ENCODE data around the gene UBQLN1. TPM values are rescaled to one million over a fixed set of nuclear protein-coding genes. Genes with fewer than 3 reads are reported as not detected.

UBQLN1 gene
- total and polyA plus RNA-seq, 9 of the 15 experiments (the other 6 are each of a cell fraction or from before 2014, with no cell fraction given), result 7.5 to 120 (median 52.8) TPM

DNA sequence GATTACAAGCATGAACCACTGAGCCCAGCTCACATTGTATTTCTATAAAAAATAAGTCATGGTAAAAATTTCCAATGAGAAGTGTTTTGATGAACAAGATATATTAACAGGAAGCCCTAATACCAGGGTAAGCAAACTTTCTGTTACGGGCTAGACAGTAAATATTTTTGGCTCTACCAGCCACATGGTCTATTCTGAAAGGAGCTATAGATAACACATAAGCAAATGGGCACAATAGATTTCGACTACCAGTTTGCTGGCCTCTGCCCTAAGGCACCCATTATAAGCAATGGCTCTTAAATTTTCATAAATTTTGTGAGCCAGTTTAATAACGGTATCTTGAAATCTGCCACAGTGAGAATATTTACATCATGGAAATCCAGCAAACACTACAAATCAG, 8.1 kb downstream of the UBQLN1 start:
- no peaks in the 10 kb centered on the region for H3K9me3 ChIP-seq (replicated peaks; ENCODE audit: control insufficient read depth, insufficient read depth, low read depth, low read length)
- peaks cover 0 to 3% of the 10 kb centered on the region in 2 experiments; a peak in 3 of 5 replicates for H3K4me1 ChIP-seq (replicated peaks in 1 of 2; ENCODE audit: control insufficient read depth in 2 of 2, insufficient read depth in 2 of 2, low read length in 2 of 2)
- no TSS peak for BruUV-seq (replicated peaks)
- in situ Hi-C loops (cut with MboI) (no loop called here), intact Hi-C loops (cut with micrococcal nuclease) (loop anchor here (10.0 kb wide), 2 partner anchors 115 to 285 kb away; partner anchors contain the start of genes GKAP1, HNRNPK and RMI1)
- CTCF ChIA-PET (ENCODE audit: low intra/inter-chr PET ratio), result no interaction called here
- ATAC-seq (no peak), FAIRE-seq (no peak), DNase-seq (ENCODE audit: extremely low read depth in 1 of 4, low spot score in 3 of 4) (no peak)
- H3K9ac ChIP-seq (ENCODE audit: insufficient read depth in 1 of 2, low read depth in 2 of 2, low read length in 2 of 2), result no peak overlapping the region
- H3K4me2 ChIP-seq (ENCODE audit: insufficient read depth, low read length), result no peak overlapping the region
- TF ChIP-seq RBM17 (IDR thresholded peaks at IDR 0.05; ENCODE audit: borderline replicate concordance, low read depth, low read length), result no peak
- no peak for TF ChIP-seq TGIF2 (CRISPR knock-in tag; IDR thresholded peaks at IDR 0.05)
- no peak for TF ChIP-seq ERF (CRISPR knock-in tag; IDR thresholded peaks at IDR 0.05)
- TF ChIP-seq MEF2A (IDR thresholded peaks at IDR 0.05; ENCODE audit: control insufficient read depth, low read depth, low read length), result no peak
- no peak for TF ChIP-seq SMAD3 (CRISPR knock-in tag; conservative IDR thresholded peaks at IDR 0.05)
- TF ChIP-seq FOSL1 (tag; conservative IDR thresholded peaks at IDR 0.05), result no peak
- no peak for TF ChIP-seq HNRNPK (IDR thresholded peaks at IDR 0.05; ENCODE audit: low read depth, low read length, poor library complexity, severe bottlenecking)
- no peak for TF ChIP-seq SRF (CRISPR knock-in tag; IDR thresholded peaks at IDR 0.05)
- TF ChIP-seq PHF8 (IDR thresholded peaks at IDR 0.05; ENCODE audit: borderline replicate concordance, low read length), result no peak
- TF ChIP-seq ZNF507 (tag; conservative IDR thresholded peaks at IDR 0.05), result no peak
- no peak for TF ChIP-seq XRCC3 (IDR thresholded peaks at IDR 0.05)
- TF ChIP-seq, protein P1, sequence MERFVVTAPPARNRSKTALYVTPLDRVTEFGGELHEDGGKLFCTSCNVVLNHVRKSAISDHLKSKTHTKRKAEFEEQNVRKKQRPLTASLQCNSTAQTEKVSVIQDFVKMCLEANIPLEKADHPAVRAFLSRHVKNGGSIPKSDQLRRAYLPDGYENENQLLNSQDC (CRISPR knock-in tag; IDR thresholded peaks at IDR 0.05), result no peak
- TF ChIP-seq, protein P2, sequence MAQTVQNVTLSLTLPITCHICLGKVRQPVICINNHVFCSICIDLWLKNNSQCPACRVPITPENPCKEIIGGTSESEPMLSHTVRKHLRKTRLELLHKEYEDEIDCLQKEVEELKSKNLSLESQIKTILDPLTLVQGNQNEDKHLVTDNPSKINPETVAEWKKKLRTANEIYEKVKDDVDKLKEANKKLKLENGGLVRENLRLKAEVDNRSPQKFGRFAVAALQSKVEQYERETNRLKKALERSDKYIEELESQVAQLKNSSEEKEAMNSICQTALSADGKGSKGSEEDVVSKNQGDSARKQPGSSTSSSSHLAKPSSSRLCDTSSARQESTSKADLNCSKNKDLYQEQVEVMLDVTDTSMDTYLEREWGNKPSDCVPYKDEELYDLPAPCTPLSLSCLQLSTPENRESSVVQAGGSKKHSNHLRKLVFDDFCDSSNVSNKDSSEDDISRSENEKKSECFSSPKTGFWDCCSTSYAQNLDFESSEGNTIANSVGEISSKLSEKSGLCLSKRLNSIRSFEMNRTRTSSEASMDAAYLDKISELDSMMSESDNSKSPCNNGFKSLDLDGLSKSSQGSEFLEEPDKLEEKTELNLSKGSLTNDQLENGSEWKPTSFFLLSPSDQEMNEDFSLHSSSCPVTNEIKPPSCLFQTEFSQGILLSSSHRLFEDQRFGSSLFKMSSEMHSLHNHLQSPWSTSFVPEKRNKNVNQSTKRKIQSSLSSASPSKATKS (CRISPR knock-in tag; IDR thresholded peaks at IDR 0.05), result no peak
- TF ChIP-seq, protein P3, sequence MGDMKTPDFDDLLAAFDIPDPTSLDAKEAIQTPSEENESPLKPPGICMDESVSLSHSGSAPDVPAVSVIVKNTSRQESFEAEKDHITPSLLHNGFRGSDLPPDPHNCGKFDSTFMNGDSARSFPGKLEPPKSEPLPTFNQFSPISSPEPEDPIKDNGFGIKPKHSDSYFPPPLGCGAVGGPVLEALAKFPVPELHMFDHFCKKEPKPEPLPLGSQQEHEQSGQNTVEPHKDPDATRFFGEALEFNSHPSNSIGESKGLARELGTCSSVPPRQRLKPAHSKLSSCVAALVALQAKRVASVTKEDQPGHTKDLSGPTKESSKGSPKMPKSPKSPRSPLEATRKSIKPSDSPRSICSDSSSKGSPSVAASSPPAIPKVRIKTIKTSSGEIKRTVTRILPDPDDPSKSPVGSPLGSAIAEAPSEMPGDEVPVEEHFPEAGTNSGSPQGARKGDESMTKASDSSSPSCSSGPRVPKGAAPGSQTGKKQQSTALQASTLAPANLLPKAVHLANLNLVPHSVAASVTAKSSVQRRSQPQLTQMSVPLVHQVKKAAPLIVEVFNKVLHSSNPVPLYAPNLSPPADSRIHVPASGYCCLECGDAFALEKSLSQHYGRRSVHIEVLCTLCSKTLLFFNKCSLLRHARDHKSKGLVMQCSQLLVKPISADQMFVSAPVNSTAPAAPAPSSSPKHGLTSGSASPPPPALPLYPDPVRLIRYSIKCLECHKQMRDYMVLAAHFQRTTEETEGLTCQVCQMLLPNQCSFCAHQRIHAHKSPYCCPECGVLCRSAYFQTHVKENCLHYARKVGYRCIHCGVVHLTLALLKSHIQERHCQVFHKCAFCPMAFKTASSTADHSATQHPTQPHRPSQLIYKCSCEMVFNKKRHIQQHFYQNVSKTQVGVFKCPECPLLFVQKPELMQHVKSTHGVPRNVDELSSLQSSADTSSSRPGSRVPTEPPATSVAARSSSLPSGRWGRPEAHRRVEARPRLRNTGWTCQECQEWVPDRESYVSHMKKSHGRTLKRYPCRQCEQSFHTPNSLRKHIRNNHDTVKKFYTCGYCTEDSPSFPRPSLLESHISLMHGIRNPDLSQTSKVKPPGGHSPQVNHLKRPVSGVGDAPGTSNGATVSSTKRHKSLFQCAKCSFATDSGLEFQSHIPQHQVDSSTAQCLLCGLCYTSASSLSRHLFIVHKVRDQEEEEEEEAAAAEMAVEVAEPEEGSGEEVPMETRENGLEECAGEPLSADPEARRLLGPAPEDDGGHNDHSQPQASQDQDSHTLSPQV (IDR thresholded peaks at IDR 0.05), result no peak
- H3K9me1 ChIP-seq (ENCODE audit: control insufficient read depth, insufficient read depth, low read length), result no peaks in the 10 kb centered on the region
- H4K20me1 ChIP-seq (replicated peaks; ENCODE audit: control insufficient read depth, insufficient read depth, low read length), result peaks cover 22% of the 10 kb centered on the region
- H2AFZ ChIP-seq (ENCODE audit: low read depth, low read length), result no peak overlapping the region
- no peak overlapping the region for H3K27ac ChIP-seq (ENCODE audit: extremely low read depth, low read depth, low read length)
- H3K36me3 ChIP-seq (ENCODE audit: control insufficient read depth, insufficient read depth, low read length), result peaks cover 19% of the 10 kb centered on the region
- 80% methylated on average over 3 of the region's 3 CpGs for WGBS (ENCODE audit: insufficient coverage, low coverage, missing lambda C conversion rate)
- H3K4me3 ChIP-seq, result no peak overlapping the region
- POLR2A ChIA-PET, result interaction anchor here (0.6 to 1.7 kb wide), 5 partner anchors 9 to 708 kb away, joined by 3 to 5 read pairs (median 5); partner anchors contain the start of gene UBQLN1
- H3K27me3 ChIP-seq (ENCODE audit: control insufficient read depth in 2 of 2, insufficient read depth in 2 of 2, low read length in 2 of 2), result no peaks in the 10 kb centered on the region
- peaks cover 99% of the 10 kb centered on the region for H3K79me2 ChIP-seq (ENCODE audit: control insufficient read depth, insufficient read depth, low read length)

All from K562 (cell line).